Cerebellar nuclear complex (tissue), 1 donor: ENCODE measurements around the gene ZP4.

ENCODE experiments used
- DNase-seq, 2 experiments: peaks; one replicate each; lab custom pipeline; 2025; lab: John Stamatoyannopoulos, UW

The ZP4 gene, protein sequence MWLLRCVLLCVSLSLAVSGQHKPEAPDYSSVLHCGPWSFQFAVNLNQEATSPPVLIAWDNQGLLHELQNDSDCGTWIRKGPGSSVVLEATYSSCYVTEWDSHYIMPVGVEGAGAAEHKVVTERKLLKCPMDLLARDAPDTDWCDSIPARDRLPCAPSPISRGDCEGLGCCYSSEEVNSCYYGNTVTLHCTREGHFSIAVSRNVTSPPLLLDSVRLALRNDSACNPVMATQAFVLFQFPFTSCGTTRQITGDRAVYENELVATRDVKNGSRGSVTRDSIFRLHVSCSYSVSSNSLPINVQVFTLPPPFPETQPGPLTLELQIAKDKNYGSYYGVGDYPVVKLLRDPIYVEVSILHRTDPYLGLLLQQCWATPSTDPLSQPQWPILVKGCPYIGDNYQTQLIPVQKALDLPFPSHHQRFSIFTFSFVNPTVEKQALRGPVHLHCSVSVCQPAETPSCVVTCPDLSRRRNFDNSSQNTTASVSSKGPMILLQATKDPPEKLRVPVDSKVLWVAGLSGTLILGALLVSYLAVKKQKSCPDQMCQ

DNA sequence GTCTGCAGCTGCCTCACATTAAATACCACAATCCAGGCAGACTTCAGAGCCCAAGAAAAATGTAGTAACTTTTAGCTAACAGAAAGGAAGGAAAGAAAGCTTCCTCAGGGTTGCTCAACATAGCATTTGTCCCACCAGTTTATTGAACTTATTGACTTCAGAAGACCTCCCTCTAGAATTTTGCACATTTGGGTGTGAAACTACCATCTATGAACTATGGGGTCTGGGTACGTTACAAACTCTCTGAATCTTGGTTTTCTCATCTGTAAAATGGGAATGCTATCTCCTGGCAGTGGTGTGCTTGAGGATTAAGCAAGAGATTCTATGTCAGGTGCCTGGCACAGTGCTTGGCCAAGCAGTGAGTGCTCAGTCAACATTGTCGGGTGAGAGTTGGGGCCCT is at the start of gene ZP4:
TSS of gene ZP4 (minus strand) at position 101 of the 400 bp plus-strand sequence. CDS start 287 bp downstream, outside the sequence.
- DNase-seq: no peak

DNA sequence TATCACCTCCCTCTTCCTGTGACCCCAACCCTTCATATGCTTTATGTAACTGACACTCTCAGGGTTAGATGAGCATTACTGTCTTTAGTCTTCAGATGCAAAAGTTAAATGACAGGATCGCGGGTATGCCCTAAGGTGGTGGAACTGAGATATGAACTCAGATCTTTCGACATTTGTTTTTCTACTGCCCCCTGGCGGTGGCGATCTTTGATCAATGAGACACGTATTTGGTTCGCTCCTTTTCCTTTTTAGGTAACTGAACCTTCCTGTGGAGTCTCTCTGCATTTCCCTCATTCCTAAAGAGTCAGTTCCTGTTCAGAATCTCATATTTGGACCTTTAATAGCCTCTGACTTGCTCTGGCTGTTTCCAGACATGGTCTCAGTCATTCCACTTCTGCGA is 47.8 kb upstream of the ZP4 start:
- no peak for DNase-seq

DNA sequence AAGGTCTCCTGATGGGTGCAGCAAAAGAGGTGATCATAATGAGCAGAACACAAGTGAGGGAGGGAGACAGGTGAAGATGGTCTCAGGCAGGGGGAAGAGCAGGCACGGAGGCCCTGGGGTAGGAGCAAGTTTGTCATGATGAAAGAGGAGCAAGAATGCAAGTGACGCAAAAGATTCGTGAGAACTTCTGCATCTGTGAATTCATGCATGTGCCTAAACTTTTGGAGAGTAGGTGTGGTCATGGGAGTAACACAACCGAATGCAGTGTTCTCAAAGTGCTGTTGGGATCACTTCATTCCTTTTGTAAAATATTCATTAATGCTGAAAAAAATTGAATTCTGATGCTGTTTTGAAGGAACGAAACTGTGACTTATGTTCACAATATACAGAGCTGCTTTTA is 47.3 kb upstream of the ZP4 start:
- DNase-seq: no peak

DNA sequence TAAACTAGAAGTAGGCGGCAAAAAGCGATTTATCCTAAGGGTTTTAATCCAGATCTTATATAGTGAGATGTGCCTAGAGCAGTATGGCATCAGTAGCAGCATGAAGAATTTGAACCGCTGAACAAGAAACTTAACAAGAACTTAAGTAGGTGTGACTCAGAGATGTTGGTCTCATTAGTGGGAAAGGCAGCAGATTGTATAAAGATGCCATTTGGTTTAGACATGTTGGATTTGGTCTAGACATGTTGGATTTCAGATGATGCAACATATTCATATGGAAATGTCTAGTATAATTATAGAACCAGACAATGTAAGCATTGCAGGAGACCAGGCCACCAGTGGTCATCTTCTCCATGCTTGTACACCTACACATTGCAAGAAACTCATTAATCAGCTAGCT is 42.1 kb upstream of the ZP4 start:
- DNase-seq: no peak

DNA sequence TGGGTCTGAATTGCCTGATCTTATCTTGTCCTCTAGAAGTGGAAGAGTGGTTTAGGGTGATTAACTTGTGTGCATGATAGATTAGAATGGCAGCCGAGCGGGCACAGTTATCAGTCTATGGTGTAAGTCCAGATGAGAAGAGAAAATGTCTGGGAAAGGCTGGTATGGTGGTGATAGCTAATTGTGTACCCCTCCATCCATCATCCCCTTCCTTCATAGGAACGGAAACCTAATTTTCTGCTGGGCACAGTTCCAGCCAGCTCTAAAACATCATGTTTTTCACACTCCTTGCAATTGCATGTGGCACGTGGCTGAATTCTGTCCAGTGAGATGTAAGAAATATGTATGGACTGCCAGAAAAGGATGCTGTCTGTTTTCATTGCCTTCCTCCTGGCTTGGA is 40.9 kb upstream of the ZP4 start:
- DNase-seq: no peak

DNA sequence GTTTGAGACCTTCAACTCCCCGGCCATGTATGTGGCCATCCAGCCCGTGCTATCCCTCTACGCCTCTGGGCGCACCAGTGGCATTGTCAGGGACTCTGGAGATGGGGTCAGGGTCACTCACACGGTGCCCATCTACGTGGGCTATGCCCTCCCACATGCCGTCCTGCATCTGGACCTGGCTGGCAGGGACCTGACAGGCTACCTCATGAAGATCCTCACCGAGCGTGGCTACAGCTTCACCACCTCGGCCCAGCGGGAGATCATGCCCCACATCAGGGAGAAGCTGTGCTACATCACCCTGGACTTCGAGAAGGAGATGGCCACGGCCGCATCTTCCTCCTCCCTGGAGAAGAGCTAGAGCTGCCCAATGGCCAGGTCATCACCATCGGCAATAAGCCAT is 36.5 kb upstream of the ZP4 start:
- DNase-seq: no peak

DNA sequence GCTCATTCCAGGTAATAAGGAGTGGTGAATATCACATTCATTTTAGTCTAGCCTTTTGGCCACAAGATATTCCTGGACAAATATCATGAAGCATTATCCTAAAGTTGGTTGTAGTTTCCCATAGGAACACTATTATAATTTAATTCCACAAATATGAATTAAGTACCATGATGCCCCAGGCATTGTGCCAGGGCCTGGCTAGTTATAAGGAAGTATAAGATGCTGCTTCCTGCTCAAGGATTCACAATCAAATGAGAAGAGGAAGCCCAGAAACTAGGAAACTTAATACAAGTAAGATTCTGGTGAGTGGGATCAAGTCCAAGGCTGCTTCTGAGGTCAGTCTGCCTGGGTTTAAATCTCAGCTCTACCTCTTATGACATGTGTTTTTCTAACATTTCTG is 30.6 kb upstream of the ZP4 start:
- no peak for DNase-seq

DNA sequence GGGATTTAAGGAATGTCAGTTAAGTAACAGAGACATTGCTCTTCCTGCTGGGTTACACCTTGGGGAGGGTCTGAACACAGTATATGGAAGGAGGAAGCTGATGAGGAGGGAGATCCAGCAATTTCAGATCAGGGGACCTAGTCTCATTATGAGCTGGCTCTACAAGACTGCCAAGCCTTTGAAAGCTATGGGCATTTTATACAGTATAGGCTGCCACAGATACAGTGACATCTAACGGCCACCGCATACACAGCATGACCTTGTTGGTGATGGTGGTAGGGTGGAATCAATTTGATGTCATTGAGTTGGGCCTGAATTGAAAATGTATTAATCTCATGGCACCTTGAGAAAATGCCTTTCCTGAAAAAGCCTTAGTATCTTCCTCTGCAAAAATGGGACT is 22.6 kb upstream of the ZP4 start:
- DNase-seq: no peak

DNA sequence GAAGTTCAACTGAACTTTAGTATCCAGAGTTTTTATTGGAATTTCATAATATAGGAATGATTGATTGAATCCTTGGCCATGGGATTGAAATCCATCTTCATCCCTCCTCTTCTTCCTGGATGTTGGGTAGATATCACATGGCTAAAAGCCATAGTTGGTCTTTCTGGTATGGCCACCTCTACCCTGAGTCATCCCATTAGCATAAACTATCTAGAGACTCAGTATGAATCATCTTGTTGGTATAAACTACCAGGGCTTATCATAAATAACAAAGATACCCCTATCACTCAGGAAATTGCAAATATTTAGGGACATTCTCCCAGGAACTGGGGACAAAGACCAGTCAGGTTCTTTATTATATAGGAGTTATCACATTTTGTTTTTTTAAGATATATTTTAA is 21.2 kb upstream of the ZP4 start:
- no peak for DNase-seq

DNA sequence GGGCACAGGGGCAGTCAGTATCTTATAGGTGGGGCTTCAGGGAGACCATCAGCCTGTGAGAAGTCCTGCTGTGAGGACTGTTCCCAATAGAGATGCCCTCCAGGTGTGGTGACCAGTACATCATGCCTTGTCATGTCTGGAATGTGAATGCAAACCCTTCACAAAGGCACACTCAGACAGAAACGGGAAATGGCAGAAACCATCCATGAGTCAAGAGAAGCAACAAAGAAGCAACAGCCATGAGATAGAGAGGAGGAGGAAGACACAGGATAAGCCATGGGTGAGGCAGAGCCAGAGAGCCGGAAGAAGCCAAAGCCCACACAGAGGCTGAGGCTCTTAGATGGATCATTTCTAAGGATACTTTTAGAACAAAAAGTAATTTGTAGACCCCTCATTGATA is 20.1 kb upstream of the ZP4 start:
- DNase-seq: no peak

DNA sequence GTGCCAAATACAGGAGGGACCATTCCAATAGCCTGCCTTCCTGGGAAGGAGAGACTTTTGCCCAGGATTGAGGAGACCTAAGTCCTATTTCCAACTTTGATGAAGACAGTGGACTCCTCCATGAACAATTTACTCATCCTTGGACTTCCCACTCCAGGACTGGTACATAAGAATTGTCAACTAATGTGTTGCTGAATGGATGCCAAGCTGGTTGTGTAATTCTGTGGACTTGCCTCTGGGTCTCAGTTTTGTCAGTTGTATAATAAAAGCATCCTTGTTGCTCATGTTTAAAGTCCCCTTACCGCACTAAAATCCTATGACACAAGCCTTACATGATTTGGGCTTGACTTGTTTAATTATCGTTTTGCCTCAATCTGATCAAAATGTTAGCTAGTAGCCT is 13.2 kb upstream of the ZP4 start:
- no peak for DNase-seq

DNA sequence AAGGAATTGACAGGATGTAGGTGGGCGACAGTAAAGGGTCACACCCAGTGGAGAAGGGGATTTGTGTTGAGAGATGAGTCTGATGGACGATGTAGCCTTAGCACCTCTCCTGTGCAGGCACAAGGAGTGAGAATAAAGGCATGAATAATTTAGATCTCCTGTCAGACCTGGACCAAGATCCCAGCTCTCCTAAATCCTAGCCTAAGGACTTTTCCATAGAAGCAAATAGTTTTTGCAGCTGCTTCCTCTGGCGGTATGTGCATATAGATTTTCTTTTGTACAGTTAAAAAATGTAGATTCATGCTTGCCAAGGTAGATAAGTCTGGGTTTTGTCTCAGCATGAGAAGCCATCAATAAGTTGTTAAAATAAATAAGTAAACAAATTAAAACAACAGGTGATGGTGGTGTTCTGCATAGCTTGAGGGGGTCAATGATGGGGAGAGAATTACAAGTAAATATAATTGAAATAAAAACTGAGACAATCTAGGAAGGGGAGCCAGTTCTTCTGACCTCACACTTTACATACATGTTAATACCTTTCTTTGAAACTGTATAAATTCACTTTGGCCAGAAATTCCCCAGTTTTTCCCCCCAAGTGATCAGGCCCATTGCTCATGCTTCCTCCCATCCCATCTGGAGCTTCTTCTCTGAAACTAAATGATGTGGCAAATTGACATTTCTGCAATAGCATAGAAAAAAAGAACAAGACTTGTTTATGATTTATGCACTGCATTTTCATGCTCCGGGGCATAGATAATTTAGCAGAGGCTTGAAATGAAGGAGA is 12.4 kb upstream of the ZP4 start:
- no peak for DNase-seq

DNA sequence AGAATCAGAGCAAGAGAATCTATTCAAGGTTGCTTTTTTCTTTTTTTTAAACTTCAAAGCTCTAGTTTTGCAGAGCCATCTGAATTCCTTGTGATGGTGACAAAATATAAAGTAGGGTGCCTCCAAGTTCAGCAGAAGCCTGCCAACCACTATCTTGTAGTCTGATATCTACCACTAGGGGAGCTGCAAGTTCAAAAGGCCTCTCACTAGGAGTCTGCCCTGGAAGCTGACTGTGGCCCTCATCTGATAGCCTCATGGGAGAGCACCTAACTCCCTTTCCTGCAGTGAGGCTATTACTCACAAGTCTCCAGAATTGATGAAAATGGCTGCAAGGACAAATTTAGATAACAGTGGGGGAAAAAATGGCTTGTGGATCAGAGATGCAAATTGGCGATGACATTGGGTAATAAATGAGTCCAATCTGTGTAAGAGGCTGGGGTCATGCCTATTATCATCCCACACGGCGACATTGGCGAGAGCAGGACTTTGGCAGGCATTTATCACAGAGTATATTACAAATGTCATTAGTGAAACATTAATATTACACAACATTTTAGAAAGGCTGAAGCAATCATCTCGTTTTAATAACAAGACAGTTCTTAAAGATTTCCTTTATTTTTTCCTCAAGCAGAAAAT is 10.7 kb upstream of the ZP4 start:
- no peak for DNase-seq

DNA sequence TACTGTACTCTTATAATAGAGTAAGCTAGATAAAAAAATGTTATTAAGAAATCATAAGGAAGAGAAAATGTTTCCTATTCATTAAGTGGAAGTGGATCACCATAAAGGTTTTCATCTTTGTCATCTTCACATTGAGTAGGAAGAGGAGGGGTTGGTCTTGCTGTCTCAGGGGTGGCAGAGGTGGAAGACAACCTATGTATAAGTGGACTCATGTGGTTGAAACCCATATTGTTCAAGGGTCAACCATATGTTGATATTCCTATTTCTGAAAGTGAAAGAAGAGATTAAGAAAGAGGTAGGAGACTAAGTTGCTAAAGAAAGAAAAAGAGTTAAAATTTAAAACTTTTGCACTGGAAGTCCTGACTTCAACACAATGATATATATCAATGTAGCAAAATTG is 4.9 kb upstream of the ZP4 start:
- DNase-seq: no peak

DNA sequence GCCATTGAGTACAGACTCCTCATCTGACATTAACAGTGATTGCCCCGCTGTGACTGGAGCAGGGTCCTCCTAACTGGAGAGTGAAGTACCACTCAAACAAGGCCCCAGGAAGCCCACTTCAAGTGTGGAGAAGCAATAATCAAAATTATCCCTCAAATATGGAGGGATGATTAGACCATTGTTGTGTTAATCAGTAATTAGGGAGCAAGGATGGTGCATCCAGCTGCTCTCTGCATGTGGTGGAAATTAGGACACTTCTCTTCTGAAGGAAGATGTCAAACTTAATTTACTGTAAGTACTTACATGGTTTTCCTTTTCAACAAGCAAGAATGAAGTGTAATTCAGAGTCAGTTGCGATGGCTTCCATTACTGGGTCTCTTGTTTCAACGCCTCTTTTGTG is 3.4 kb upstream of the ZP4 start:
- no peak for DNase-seq

DNA sequence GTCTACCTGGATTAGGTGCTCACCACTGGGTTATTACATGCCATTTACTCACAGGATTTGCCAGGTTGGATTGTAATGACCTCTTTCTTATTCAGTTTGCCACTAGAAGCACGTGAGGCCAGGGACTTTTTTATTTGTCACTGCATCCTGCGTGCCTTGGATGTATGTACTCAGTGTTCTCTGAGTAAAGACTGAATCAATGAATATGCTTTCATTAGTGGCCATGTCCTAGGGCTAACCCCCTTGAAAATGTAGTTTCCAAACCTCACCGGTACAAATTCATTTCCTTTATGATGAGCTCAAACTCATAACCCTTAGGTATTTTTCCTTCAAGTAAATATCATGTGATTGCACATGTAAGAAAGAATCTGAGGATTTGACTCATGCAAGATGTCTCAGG is 1.3 kb upstream of the ZP4 start:
- no peak for DNase-seq

DNA sequence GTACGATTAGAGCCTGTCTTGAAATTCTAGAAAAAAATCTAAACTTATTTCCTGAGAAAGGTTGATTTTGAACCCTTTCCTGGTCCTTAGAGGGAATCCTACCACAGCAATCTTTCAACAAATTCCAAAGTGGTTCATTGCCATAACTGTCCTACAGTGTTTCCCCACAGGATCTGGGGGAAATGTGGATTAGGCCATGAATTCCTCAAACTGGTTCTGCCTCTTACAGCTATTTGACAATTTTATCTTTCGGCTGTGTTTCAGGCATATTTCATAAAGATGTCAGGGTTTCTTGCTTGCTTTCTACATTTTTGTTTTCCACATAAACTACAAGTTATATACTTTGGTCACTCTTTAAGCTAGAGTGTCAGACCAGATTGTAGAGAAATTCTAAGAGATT is 544 bp upstream of the ZP4 start:
- DNase-seq: no peak

DNA sequence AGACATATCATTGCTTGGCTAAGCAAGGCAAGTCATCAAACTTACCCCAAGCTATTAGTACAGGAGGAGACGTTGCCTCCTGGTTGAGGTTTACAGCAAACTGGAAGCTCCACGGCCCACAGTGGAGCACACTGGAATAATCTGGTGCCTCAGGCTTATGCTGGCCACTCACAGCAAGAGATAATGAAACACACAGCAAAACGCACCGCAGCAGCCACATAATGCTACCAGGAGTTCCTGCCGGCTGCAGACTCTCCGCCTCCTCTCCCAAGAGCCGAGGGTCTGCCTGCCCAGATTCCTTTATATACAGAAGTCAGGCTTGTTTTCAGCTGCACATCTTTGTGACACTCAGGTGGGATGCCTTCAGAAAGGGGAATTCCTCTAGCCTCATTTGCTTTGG is 306 bp downstream of the ZP4 start:
- no peak for DNase-seq

DNA sequence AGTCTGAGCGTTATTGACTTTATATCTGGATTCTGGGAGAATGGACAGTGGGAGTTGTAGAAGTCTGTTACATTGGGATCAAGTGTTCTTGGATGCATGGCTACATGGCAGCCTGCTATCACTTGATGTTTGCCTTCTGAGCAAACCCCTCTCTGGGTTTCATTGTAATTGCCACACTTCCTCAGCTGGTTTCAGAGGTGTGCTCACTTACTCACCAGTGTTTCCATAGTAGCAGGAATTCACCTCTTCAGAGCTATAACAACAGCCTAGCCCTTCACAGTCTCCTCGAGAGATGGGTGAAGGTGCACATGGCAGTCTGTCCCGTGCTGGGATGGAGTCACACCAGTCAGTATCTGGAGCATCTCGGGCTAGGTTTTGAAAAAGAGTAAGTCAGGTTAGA is 2.6 kb downstream of the ZP4 start:
- no peak for DNase-seq

DNA sequence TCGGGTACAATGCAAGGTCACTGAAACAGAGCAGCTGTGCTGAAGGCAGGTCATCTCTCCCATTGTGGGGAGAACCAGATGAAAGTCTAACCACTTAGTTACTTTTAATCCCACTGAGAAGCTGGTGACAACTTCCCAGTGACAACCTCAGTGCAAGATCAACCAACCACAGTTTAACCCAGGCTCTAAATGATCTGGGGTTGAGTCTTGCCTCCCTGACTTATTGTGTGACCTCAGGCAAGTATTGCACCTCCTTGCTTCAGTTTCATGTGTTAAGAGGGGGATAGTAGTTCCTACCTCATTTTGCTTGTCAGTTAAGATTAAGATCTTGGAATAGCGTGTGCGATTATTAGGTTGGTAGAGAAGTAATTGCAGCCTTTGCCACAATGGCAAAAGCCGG is 3.2 kb downstream of the ZP4 start:
- no peak for DNase-seq

DNA sequence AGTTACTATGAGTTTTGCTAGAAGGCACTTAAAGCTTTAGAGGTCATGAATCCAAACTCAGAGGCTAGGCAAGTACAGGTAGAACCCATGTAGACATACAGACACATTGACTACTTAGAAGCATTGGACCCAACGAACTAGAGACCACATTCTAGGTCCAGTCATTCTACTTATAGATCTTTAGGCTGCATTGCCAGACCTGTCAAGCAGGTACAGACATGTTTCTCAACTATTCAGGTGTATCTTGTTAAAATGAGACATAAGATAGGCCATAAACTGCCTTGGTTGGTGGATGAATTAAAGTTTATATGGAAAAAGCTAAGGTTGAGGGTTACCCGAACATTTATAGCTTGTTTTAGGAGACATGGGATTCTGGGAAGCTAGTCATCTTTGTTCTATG is 6.5 kb downstream of the ZP4 start:
- DNase-seq: no peak

DNA sequence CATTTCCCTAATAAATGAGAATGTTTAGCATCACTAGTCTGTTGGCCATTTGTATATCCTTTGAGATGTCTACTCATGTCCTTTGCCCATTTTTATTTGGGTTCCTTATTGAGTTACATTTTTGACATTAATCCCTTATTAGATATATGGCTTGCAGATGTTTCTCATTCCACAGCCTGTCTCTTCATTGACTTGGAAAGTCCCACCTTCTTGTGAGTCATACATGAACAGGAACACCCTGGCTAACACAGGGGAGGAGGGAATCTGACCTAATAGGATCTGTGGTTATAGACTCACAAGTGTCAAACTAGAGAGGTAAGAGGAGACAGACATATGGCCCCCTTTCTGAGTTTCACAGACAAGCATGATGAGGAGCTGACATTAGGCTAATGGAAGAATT is 11.5 kb downstream of the ZP4 start:
- DNase-seq: no peak

DNA sequence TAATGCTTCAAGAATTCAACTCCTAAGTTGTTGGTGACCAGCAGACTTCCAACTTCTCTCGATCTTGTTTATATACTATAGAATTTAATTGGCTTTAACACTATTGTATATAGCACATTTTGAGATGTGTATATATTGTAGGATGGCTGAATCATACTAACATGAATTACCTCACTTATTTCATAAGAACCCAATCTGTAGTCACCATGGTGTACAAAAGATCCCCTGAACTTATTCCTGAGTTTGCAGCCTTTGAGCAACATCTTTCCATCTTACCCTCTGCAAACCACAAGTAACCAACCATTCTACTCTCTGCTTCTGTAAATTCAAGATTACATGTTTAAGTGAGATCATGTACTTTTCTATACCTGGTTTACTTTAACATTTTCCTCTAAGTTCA is 12.3 kb downstream of the ZP4 start:
- DNase-seq: no peak
